Sigmoid colon (tissue), 4 donors: ENCODE results near the gene PCYT1A.

Experiments
- CTCF ChIP-seq, 4 experiments: fragments of 450-650 bp in 3 of 4; fragments of 200-600 bp in 1 of 4; IDR thresholded peaks; one replicate each; pipeline ENCODE4 v1.5.1; 2016 to 2019; ENCODE audit warnings: antibody characterized with exemption in 4 of 4, mild to moderate bottlenecking in 3 of 4, moderate library complexity in 2 of 4
- EP300 ChIP-seq, 4 donors: sonication (generic); formaldehyde crosslinking; IDR thresholded peaks; one replicate each; pipeline ENCODE4 v1.6.1; 2017; ENCODE audit warnings: antibody characterized with exemption in 4 of 4
- POLR2A ChIP-seq, 2 donors: fragments of 450-650 bp; IDR thresholded peaks; one replicate each; pipeline ENCODE4 v1.6.1; 2016; ENCODE audit warnings: antibody characterized with exemption in 2 of 2, mild to moderate bottlenecking in 2 of 2, moderate library complexity in 2 of 2
- POLR2AphosphoS5 ChIP-seq, 4 donors: sonication (generic); formaldehyde crosslinking; IDR thresholded peaks; one replicate each; pipeline ENCODE4 v1.6.1; 2017; ENCODE audit warnings: antibody characterized with exemption in 4 of 4

- TF ChIP-seq CTCF (IDR thresholded peaks at IDR 0.05) (no peak), POLR2A (IDR thresholded peaks at IDR 0.05) (no peak), EP300 (IDR thresholded peaks at IDR 0.05) (no peak), POLR2AphosphoS5 (IDR thresholded peaks at IDR 0.05) (no peak)
Measured at GRCh38 chr3:196235452-196236122, 51.9 kb downstream of the PCYT1A start.
